Astrocyte of the cerebellum (primary cell): ENCODE measurements around the gene RBPJL.

Experiments
- DNase-seq: peaks from one replicate; pipeline ENCODE4 v3.0.0-alpha.2; 2011; ENCODE audit warnings: low read depth
- H3K4me3 ChIP-seq: 2 replicates; pipeline ENCODE4 v1.5.1; 2011; ENCODE audit warnings: mild to moderate bottlenecking, low read depth, low read length, moderate library complexity
- in situ Hi-C: cut with HindIII; loops from 2 replicates; pipeline ENCODE4 v1.10.0; 2017; ENCODE audit warnings: low sequenced_read_pairs
- TF ChIP-seq, protein P1 (sequence below): IDR thresholded peaks from 2 replicates; pipeline ENCODE4 v1.5.1; 2012; ENCODE audit warnings: low read length, low read depth, moderate library complexity, mild to moderate bottlenecking; ENCODE audit errors: missing control alignments

The RBPJL gene

DNA sequence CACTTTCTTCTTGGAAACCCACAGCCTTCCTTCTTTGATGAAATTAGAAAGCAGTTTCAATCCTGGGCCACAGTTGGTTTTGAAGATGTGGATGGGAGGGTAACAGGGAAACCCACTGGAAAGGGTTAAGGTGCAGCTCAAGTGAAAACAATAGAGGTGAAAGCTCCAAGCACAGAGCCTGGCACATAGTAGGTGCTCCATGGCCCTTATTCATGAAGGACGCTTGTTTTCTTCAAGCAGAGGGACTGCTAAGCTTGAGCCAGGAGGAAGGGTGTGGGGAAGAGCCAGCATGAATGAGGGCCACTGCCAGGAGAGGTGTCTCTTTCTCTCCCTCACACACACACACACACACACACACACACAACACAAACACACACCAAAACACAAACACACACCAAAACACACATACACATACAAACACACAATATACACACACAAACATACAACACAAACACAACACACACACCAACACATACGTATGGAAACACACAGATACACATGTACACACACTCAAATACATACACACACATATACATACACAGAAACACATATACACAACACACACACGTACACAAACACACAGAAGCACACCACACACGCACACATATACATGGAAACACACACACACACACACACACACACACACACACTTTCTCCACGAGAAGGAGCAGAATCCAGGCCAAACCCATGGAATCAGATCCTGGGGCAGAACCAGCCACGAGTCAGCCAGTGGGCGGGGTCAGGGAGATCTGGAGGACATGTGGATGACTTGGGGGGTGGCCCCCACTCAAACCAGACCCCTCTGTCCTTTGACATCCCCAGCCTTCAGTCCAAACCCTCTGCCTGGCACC lies 23.7 kb upstream of the RBPJL start:
- in situ Hi-C loops, result loop anchor here (25.0 kb wide), 1 partner anchor 271 kb away; no protein-coding TSS in a partner anchor
- no peak overlapping the region for H3K4me3 ChIP-seq
- TF ChIP-seq, protein P1, sequence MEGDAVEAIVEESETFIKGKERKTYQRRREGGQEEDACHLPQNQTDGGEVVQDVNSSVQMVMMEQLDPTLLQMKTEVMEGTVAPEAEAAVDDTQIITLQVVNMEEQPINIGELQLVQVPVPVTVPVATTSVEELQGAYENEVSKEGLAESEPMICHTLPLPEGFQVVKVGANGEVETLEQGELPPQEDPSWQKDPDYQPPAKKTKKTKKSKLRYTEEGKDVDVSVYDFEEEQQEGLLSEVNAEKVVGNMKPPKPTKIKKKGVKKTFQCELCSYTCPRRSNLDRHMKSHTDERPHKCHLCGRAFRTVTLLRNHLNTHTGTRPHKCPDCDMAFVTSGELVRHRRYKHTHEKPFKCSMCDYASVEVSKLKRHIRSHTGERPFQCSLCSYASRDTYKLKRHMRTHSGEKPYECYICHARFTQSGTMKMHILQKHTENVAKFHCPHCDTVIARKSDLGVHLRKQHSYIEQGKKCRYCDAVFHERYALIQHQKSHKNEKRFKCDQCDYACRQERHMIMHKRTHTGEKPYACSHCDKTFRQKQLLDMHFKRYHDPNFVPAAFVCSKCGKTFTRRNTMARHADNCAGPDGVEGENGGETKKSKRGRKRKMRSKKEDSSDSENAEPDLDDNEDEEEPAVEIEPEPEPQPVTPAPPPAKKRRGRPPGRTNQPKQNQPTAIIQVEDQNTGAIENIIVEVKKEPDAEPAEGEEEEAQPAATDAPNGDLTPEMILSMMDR, result no peak
- no peak for DNase-seq

DNA sequence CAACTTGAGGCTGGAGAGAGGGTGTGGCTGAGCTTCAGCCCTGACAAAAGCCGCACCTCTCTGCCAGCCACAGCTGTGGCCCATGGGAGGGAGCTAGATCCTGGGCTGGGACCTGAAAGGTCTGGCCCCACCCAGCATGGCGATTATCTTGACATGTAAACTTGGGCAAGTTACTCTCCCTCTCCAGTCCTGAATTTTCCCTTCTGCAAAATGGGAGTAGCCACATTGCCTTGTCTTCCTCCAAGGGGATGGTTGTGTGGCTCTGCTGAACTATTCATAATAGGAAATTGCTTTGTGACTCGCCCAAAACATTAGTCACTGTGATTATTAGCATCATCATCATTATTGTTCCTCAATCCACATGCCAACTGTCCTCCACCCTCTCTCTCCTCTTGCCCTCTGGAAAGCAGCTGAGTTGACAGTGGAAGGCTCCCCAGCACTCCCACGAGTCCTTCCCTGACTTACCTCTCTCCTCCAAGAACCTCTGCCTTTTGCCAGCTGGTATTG lies 23.0 kb upstream of the RBPJL start:
- no peak for DNase-seq
- TF ChIP-seq, protein P1, result no peak
- no peak overlapping the region for H3K4me3 ChIP-seq
- in situ Hi-C loops, result loop anchor here (25.0 kb wide), 1 partner anchor 271 kb away; no protein-coding TSS in a partner anchor

DNA sequence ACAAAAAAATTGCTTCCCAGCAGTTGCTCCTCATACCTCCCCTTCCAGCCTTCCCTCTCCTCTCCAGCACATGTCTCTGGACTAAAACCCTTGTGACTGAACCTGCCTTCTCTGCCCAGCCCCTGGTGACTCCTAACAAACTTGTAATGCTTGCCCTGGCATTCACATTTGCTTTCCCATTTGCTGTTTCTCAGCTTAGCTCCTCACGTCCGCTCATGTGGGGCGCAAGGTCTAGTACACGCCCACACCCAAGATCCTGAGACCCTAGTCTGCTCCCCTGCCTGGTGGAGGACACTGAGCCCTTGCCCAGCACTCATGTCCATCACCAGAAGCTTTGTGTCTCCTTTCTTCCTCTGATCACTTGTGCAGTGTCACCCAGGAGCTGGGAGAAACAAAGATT lies 18.3 kb upstream of the RBPJL start:
- in situ Hi-C loops, result loop anchor here (25.0 kb wide), 1 partner anchor 276 kb away; no protein-coding TSS in a partner anchor
- TF ChIP-seq, protein P1, result no peak
- H3K4me3 ChIP-seq, result no peak overlapping the region
- DNase-seq, result no peak

DNA sequence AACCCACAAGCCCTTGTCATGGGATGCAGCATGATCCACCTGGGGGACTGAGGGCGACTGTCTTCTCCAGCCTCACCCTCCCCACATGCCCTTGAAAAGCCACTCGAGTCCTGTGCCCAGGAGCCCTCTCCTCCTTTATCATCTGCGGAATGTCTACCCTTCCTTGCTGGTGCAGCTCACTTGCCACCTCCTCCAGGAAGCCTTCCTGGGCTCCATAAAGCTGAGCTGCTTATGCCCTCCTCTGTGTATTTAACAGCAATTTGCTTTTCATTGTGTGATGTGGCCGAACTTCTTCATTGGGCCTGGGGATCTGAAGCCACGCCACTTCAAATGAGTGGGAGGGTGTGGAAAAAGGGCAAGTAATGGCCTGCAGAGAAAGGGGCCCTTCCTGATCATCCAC lies 17.8 kb upstream of the RBPJL start:
- in situ Hi-C loops, result loop anchor here (25.0 kb wide), 1 partner anchor 277 kb away; no protein-coding TSS in a partner anchor
- DNase-seq, result no peak
- TF ChIP-seq, protein P1, result no peak
- H3K4me3 ChIP-seq, result no peak overlapping the region

- DNase-seq, result no peak
Measured at GRCh38 chr20:45289942-45290676, 16.5 kb upstream of the RBPJL start.

More at GRCh38 chr20:45289942-45290676, 16.5 kb upstream of the RBPJL start:
- H3K4me3 ChIP-seq, result no peak overlapping the region
- in situ Hi-C loops, result loop anchor here (25.0 kb wide), 1 partner anchor 278 kb away; no protein-coding TSS in a partner anchor
- TF ChIP-seq, protein P1, result no peak
